Kidney (tissue), 14 donors: Measurements from ENCODE around the gene NME7. TPM values are rescaled to one million over a fixed set of nuclear protein-coding genes. Genes with fewer than 3 reads are reported as not detected.

Experiments used
- DNase-seq, 5 donors: peaks; one replicate each; pipeline ENCODE4 v3.0.0-alpha.2; 2013 to 2020
- FAIRE-seq: peaks from 2 replicates; lab custom pipeline; 2012; peaks lifted over from hg19 to GRCh38; lab: Jason Lieb, UNC
- H3K27ac ChIP-seq, 2 donors: one replicate each; pipeline ENCODE4 v1.7.0; 2013; ENCODE audit warnings: low read depth in 2 of 2, low read length in 2 of 2, inconsistent platforms in 1 of 2
- H3K27me3 ChIP-seq: one replicate; pipeline ENCODE4 v1.7.1; 2013; ENCODE audit warnings: low read length, inconsistent platforms; ENCODE audit not compliant: control insufficient read depth, insufficient read depth
- H3K36me3 ChIP-seq, 3 donors: one replicate each; pipeline versions ENCODE4 v1.7.0 to v1.7.1; 2013; ENCODE audit warnings: low read length in 3 of 3, control low read depth in 1 of 3, inconsistent platforms in 1 of 3; ENCODE audit not compliant: insufficient read depth in 3 of 3, control insufficient read depth in 2 of 3
- H3K4me1 ChIP-seq, 3 donors: one replicate each; pipeline versions ENCODE4 v1.7.0 to v1.7.1; 2013; ENCODE audit warnings: low read length in 3 of 3, inconsistent platforms in 1 of 3, low read depth in 1 of 3; ENCODE audit not compliant: control insufficient read depth in 2 of 3, insufficient read depth in 2 of 3
- H3K4me3 ChIP-seq, 3 donors: one replicate each; pipeline versions ENCODE4 v1.7.0 to v1.8.1; 2013; ENCODE audit warnings: low read length in 3 of 3, control low read depth in 1 of 3, inconsistent platforms in 1 of 3
- H3K9ac ChIP-seq, 3 donors: one replicate each; pipeline versions ENCODE4 v1.7.0 to v1.7.1; 2013; ENCODE audit warnings: low read length in 3 of 3, control low read depth in 1 of 3, inconsistent platforms in 1 of 3
- H3K9me3 ChIP-seq, 3 donors: one replicate each; pipeline versions ENCODE4 v1.7.0 to v1.7.1; 2013; ENCODE audit warnings: low read length in 3 of 3, control low read depth in 1 of 3, inconsistent platforms in 1 of 3; ENCODE audit not compliant: control insufficient read depth in 2 of 3, insufficient read depth in 1 of 3
- intact Hi-C: fragments of 100-400 bp; cut with DNase I; formaldehyde crosslinking; loops from one replicate; pipeline ENCODE4 v1.11.1; 2022
- polyA plus RNA-seq: library from polyadenylated mRNA; stranded (reverse); fragments of 350-450 nt; fragmentation: Illumina TruSeq; extraction: RNeasy Lipid Tissue Mini Kit (QIAGEN cat#74804); gene quantifications from one replicate; pipeline ENCODE4 v1.2.3, GENCODE V29; 2014; ENCODE audit warnings: low read depth, low replicate concordance; ENCODE audit not compliant: insufficient read depth
- total RNA-seq: library from RNA; stranded (reverse); fragmentation: NEBNext Ultra II Directional; extraction: Animal tissue kit (Norgen Biotek cat#: 25700); gene quantifications from one replicate; pipeline ENCODE4 v1.2.1, GENCODE V29; 2021
- TF ChIP-seq, protein P1 (sequence below): IDR thresholded peaks from 3 replicates; pipeline ENCODE4 v1.5.1; 2012; ENCODE audit warnings: mild to moderate bottlenecking, moderate library complexity, borderline replicate concordance; ENCODE audit not compliant: insufficient read depth; ENCODE audit errors: extremely low read depth
- donor health status: control.
- donor health status: control.
- donor health status: control.
- donor health status: control.
- donor health status: control.
- donor health status: DM: yes; HTN: yes; CAD: no.
- donor health status: Normal renal cell carcinoma (clear cell type).

The NME7 gene
- total and polyA plus RNA-seq, 2 donors from 2014 or later = 13.7 to 31.9 TPM

DNA sequence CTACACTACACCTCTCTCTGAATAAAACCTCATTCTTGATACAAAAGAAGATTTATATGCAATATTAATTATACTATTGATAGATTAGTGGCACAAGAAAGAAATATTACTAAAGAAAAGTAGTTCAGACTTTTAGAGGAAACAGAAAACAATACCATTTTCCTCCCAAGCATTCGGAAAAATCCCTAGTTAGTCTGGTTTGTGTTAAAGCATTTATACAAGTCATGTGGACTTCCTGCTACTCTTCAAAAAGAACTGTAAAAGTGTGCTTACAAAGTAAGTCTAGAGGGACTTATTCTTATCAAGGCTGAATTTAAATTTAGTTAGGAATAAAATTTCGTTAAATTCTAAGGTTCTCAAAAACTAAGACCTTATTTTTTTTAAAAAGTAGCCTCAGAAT is 132.0 kb downstream of the NME7 start:
- no peak for DNase-seq

DNA sequence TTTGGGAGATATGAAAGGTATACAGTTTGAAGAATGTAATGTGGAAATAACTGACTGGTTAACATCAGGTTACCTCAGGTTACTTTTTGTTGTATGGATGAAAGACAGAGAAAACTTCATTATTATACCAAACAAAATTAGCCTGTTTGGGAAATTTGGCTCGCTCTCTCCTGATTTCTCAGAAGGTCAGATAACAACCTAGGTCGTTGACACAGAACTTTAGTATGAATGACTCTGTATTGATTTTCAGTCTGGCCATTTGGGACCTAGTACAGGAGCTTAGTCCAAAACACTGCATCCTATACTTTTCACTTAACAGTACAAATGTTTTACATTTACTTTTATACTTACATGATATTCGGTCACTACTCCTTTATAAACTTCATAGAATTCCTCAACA is 132.8 kb downstream of the NME7 start:
- no peaks in the 10 kb centered on the region for H3K9me3 ChIP-seq
- H3K9ac ChIP-seq = no peak overlapping the region
- no peaks in the 10 kb centered on the region for H3K27me3 ChIP-seq
- no peak overlapping the region for H3K27ac ChIP-seq
- H3K36me3 ChIP-seq = no peaks in the 10 kb centered on the region
- intact Hi-C loops = no loop called here
- no peaks in the 10 kb centered on the region for H3K4me1 ChIP-seq
- no peak overlapping the region for H3K4me3 ChIP-seq
- DNase-seq (no peak), FAIRE-seq (no peak)
- TF ChIP-seq, protein P1, sequence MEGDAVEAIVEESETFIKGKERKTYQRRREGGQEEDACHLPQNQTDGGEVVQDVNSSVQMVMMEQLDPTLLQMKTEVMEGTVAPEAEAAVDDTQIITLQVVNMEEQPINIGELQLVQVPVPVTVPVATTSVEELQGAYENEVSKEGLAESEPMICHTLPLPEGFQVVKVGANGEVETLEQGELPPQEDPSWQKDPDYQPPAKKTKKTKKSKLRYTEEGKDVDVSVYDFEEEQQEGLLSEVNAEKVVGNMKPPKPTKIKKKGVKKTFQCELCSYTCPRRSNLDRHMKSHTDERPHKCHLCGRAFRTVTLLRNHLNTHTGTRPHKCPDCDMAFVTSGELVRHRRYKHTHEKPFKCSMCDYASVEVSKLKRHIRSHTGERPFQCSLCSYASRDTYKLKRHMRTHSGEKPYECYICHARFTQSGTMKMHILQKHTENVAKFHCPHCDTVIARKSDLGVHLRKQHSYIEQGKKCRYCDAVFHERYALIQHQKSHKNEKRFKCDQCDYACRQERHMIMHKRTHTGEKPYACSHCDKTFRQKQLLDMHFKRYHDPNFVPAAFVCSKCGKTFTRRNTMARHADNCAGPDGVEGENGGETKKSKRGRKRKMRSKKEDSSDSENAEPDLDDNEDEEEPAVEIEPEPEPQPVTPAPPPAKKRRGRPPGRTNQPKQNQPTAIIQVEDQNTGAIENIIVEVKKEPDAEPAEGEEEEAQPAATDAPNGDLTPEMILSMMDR = no peak

More for the DNA sequence above, 132.0 kb downstream of the NME7 start:
- no peaks in the 10 kb centered on the region for H3K36me3 ChIP-seq
- no peak overlapping the region for H3K4me3 ChIP-seq
- H3K4me1 ChIP-seq = no peaks in the 10 kb centered on the region
- no peak overlapping the region for H3K27ac ChIP-seq
- no peaks in the 10 kb centered on the region for H3K9me3 ChIP-seq
- no peak overlapping the region for H3K9ac ChIP-seq
- no peaks in the 10 kb centered on the region for H3K27me3 ChIP-seq
- intact Hi-C loops = no loop called here
- no peak for FAIRE-seq
- TF ChIP-seq, protein P1 = no peak

DNA sequence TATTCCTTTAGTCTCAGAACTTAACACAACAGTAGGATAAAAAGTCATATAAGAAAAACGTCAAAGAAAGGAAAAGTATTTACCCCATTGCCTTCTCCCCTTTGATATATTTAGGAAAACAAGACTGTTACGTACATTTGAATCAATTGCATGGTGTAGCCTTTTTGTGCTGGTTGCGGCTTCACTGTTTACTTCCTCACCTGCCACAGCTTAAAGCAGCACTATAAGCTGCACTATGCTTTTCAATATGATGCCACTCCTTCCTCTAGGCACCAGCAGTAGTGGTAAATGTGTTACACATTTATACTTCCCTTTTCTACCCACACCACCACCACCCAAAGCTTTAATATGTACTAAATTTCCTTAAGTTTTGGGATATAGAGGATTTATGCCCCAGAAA is 150.0 kb downstream of the NME7 start:
- no peak for DNase-seq
- H3K4me1 ChIP-seq = no peaks in the 10 kb centered on the region
- no peak overlapping the region for H3K27ac ChIP-seq
- H3K9me3 ChIP-seq = no peaks in the 10 kb centered on the region
- H3K27me3 ChIP-seq = no peaks in the 10 kb centered on the region
- H3K36me3 ChIP-seq = no peaks in the 10 kb centered on the region
- no peak overlapping the region for H3K4me3 ChIP-seq
- TF ChIP-seq, protein P1 = no peak
- FAIRE-seq = no peak
- H3K9ac ChIP-seq = no peak overlapping the region
- intact Hi-C loops = no loop called here

DNA sequence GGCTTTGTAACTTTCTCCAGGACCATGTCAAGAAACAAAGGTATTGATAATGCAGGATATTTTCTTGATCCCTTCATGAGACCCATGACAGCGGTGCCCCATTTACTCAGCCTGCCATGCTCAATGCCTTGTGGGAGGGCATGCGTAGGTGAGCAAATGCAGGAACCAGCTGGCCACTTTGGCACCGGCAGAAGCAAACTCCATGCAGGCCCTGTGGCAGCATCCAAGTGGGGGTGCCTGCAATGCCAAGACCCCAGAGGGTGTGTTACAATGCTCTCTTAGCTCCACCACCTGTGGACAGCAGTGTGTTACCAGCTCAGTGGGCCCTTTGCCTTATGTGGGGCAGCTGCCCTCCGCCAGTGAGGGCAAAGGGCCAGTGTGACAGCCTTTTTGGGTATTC is 153.0 kb downstream of the NME7 start:
- DNase-seq (no peak), FAIRE-seq (no peak)
- H3K27me3 ChIP-seq = no peaks in the 10 kb centered on the region
- no peak overlapping the region for H3K9ac ChIP-seq
- TF ChIP-seq, protein P1 = no peak
- no peaks in the 10 kb centered on the region for H3K4me1 ChIP-seq
- intact Hi-C loops = no loop called here
- no peak overlapping the region for H3K27ac ChIP-seq
- H3K36me3 ChIP-seq = no peaks in the 10 kb centered on the region
- H3K9me3 ChIP-seq = no peaks in the 10 kb centered on the region
- no peak overlapping the region for H3K4me3 ChIP-seq
